ES-I3 (cell line): Measurements from ENCODE around the gene PDXK.
"Not testable (repeated sequence)": the region's sequence is repeated elsewhere in the genome, so short reads cannot be mapped to it uniquely, and the experiment has no call there.

Source experiments
- H3K36me3 ChIP-seq: 2 replicates; pipeline ENCODE4 v1.6.1; 2013; ENCODE audit warnings: mild to moderate bottlenecking, low read length, control low read depth, moderate library complexity; ENCODE audit not compliant: insufficient read depth
- H3K4me1 ChIP-seq: 2 replicates; pipeline ENCODE4 v1.6.1; 2013; ENCODE audit warnings: mild to moderate bottlenecking, control low read depth, low read length; ENCODE audit not compliant: insufficient read depth
- H3K9ac ChIP-seq: 2 replicates; pipeline ENCODE4 v1.6.1; 2013; ENCODE audit warnings: low read depth, mild to moderate bottlenecking, low read length, moderate library complexity
- H3K9me3 ChIP-seq: 2 replicates; pipeline ENCODE4 v1.6.1; 2013; ENCODE audit warnings: mild to moderate bottlenecking, low read length, moderate library complexity; ENCODE audit not compliant: control insufficient read depth, insufficient read depth

PDXK gene

DNA sequence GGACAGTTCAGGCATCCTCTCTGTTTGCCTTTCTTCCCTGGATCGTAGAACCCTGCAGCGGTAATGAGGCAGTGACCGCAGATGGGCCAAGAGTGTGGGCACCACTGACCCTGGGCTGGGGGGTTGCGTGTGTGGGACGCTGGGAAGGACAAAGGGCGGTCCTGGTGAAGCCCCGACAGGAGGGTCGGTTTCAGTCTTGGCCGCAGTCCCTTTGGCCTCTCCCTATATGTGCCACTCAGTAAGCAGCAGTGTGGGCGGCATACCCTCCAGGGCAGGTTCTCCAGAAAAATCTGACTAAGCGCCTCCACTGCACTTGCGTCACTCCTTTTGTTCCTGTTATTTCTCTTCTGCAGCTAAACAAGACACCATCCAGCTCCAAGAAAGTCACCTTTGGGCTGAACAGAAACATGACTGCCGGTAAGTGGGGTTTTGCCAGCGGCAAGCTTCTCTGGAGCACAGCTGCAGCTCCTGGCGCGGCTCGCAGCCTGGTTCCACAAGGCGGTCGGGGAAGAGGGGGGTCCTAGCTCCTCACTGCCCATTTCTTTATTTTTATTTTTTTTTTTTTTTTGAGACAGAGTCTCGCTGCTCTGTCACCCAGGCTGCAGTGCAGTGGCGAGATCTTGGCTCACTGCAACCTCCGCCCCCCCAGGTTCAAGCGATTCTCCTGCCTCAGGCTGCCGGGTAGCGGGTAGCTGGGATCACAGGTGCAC, 27.7 kb upstream of the PDXK start:
- peaks cover 29% of the 10 kb centered on the region for H3K36me3 ChIP-seq
- no peaks in the 10 kb centered on the region for H3K4me1 ChIP-seq
- no peaks in the 10 kb centered on the region for H3K9me3 ChIP-seq
- H3K9ac ChIP-seq: no peak overlapping the region

DNA sequence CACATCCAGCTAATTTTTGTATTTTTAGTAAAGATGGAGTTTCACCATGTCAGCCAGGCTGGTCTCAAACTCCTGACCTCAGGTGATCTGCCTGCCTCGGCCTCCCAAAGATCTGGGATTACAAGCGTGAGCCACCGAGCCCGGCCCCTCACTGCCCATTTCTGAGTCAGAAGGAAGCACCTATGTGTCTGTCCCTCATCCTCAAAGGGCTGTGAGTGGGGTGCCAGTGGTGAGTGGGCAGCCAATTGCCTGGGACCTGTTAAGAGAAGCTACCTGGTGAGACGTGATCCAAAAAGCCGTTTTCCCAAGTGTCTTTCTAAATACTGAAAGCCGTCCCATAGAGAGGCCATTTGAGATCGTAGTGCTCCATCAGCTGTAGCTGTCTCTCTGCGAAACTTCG, 27.1 kb upstream of the PDXK start:
- peaks cover 23% of the 10 kb centered on the region for H3K36me3 ChIP-seq
- no peaks in the 10 kb centered on the region for H3K9me3 ChIP-seq
- H3K4me1 ChIP-seq: no peaks in the 10 kb centered on the region
- no peak overlapping the region for H3K9ac ChIP-seq

DNA sequence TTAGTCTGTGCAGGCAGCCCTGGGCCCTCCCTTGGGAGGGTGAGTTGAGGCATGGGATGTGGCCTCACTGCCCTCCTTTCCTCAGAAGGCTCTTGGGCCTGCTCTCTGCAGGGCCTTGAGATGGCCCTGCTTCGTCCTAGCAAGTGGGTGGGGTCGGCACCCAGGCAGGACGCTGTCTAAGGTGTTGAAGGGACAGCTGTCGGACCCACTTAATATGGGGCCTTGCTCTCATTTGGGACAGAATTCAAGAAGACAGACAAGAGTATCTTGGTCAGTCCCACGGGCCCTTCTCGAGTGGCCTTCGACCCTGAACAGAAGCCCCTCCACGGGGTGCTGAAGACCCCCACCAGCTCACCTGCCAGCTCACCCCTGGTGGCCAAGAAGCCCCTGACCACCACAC, 26.0 kb upstream of the PDXK start:
- Histone ChIP-seq H3K36me3 (peaks cover 19% of the 10 kb centered on the region), H3K9me3 (no peaks in the 10 kb centered on the region), H3K4me1 (no peaks in the 10 kb centered on the region), H3K9ac (no peak overlapping the region)

DNA sequence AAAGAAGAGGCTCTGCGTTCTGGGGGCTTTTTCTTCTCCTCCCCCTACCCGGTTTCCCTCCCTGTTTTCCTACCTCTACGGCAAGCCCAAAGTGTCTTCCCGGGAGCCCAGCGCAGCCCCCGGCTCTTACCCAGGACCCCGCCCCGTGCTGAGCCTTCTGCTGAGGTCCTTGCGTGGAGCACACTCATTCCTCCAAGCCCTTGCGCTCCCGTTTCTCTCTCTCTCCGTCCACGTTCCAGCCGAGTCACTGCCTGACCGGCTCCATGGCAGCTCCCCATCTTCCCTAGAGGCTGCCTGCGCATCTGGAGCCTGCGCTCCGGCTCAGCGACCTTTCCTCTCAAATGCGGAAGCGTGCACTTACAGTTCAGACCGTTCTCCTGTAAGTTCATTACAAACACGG, 24.9 kb upstream of the PDXK start:
- H3K9me3 ChIP-seq: no peaks in the 10 kb centered on the region
- peaks cover 13% of the 10 kb centered on the region for H3K36me3 ChIP-seq

DNA sequence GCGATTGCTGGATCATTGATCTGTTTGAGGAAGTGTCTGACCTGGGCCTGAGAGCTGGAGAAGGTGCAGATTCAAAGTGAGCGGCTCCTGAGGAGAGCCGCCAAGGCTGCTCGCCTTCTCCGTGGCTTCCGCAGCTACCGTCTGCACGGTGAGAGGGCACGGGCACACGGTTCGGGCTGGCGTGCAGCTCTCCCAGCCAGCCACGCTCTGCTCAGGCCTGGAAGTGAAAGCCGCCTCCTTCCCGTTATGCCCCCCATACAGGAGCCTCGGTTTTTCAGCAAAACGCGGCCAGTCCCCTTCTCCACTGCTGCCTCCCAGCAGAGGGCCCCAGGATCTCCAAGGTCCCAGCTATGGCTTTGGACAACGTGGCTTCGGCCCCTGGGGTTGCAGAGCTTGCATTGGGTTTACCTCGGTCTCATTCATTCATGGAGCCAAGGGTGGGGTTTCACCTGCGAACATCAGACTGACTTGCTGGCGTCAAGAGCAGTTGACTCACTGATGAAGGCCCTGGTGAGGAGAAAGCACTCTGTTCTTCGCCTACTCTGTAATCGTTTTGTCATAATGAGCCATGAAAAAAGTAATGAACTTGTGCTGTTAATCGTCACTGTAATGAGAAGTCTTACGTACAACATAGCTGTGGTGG, 24.4 kb upstream of the PDXK start:
- Histone ChIP-seq H3K9me3 (no peaks in the 10 kb centered on the region), H3K36me3 (peaks cover 12% of the 10 kb centered on the region), H3K4me1 (no peaks in the 10 kb centered on the region), H3K9ac (no peak overlapping the region)

More for the DNA sequence above, 24.9 kb upstream of the PDXK start:
- H3K9ac ChIP-seq: no peak overlapping the region
- no peaks in the 10 kb centered on the region for H3K4me1 ChIP-seq

DNA sequence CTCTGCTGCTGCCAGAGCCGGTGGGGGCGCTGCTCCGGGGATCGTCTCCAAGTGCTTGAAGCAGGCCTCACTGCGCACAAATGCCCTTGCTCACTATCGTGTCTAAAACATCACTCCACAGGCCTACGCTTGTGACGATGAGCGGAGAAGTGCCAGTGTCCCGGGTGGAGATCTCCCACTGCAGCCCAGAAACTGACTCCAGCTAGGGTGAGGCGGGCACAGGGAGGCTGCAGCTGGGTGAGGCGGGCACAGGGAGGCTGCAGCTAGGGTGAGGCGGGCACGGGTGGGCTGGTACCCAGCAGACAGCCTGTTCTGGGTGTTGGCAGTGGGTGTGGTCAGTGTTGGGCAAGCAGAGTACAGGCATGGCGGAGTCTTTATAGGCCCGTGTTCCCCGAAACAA, 22.7 kb upstream of the PDXK start:
- Histone ChIP-seq H3K4me1 (no peaks in the 10 kb centered on the region), H3K9me3 (no peaks in the 10 kb centered on the region), H3K9ac (no peak overlapping the region), H3K36me3 (peaks cover 6% of the 10 kb centered on the region; the same call in 1 of the 2 replicates)

DNA sequence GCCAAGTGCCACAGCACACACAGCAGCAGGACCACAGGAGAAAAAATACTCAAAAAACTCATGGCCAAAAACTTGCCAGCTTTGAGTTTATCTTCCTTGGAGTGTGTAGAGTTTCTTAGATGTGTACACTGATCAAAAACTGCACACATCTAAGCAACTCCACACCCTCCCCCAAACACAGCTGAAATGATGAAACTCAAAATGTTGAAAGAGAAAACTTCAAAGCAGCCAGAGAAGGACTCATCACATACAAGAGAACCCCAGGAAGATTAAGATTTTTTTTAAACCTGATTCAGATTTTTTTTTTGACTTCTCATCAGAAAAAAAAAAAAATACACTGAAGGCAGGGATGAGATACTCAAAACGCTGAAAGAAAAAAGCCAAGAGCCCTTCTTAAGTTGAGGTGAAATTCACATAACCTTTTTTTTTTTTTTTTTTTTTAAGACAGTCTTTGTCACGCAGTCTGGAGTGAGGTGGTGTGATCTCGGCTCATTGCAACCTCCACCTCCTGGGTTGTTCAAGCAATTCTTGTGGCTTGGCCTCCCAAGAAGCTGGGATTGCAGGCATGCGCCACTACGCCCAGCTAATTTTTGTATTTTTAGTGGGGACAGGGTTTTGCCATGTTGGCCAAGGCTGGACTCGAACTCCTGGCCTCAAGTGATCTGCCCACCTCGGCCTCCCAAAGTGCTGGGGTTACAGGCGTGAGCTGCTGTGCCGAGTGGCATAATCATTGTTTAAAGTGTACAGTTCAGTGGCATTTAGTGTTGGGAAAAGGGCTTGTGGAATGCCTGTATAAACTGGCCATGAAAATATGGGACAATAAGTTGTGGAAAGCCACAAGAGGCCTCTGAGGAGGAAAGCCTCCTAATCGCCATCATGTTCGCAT, 20.9 kb upstream of the PDXK start:
- Histone ChIP-seq H3K9ac (no peak overlapping the region), H3K4me1 (peaks cover 2% of the 10 kb centered on the region; the same call in 1 of the 2 replicates), H3K36me3 (no peaks in the 10 kb centered on the region; the same call in 1 of the 2 replicates), H3K9me3 (no peaks in the 10 kb centered on the region)

DNA sequence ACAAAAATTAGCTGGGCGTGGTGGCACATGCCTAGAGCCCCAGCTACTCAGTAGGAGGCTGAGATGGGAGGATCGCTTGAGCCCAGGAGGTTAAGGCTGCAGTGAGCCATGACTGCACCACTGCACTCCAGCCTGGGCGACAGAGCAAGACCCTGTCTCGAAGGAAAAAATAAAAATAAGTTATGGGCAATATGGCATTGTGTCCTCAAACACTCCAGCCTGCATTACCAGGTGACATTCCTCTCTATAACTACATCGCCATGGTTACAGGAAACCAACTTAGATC, 19.5 kb upstream of the PDXK start:
- H3K9ac ChIP-seq, H3K9me3 ChIP-seq, H3K4me1 ChIP-seq, H3K36me3 ChIP-seq: not testable (repeated sequence)

DNA sequence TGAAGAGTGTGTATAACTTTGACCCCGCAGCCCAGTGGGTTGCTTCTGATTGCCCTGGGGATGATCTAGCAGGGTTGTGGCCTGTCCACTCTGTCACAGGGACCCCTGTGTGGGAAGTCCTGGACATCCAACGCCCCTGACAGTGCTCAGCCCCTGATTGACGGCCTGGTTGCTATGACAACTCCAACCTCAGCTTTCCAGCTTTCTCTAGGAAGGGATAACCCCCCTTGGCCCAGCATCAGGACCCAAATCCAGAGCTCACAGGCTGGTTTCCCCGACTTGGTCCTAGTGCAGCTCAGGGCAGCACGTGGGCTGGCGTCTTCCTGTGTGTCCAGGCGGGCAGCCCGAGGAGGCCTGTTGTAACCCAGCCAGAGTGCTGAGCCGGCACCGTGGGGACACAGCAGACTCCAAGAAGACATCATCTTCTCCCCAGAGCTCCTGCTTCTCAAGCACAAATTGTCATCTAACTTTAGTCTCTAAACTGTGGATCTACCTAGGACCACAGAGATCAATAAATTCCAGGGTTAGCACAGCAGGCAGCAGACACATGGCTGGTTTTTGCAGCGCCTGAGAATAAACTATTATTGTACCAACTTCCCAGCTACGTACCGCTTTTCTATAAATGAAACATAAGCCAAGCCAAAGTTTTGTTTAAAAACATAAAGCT, 18.9 kb upstream of the PDXK start:
- Histone ChIP-seq H3K36me3 (no peaks in the 10 kb centered on the region), H3K9me3 (no peaks in the 10 kb centered on the region), H3K9ac (no peak overlapping the region), H3K4me1 (peaks cover 7% of the 10 kb centered on the region; the same call in 1 of the 2 replicates)

DNA sequence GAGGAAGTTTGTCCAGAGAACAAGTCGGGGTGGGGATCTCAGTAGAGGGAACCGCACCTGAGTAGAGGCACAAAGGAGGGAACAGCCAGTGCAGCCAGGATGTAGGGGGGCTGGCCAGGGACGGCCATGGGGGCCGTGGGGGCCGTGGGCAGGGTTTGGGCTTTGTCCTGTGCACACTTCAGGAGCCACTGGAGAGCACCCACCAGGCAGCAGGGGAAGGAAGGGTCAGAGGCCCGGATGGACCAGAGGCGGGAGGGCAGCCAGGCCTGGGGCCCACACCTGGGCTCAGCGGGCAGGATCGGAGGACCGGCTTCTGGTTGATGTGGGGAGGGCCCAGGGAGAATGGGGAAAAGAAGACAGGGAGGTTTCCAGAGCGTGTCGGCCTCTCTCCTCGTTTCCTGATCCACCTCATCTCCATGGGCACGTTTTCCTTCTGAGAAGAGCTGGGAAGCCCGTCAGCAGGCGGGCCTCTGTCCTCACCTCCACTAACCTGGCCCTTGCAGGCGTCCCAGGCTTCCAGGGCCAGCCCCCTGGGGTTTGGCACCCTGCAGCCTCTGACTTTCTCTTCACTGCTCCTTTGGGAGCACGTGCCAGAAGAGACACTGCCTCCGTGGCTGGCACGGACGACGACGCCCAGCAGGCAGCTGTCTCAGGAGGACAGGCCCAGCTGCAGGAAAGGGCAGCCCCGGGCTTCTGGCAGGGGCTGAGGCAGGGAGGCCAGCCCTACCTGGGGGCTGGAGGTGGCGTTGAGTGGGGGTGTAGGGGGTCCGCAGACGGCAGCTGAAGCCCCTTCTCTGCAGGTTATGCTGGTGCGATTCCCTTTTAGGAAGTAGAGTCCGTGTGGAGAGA, 16.8 kb upstream of the PDXK start:
- Histone ChIP-seq H3K36me3 (no peaks in the 10 kb centered on the region), H3K4me1 (peaks cover 7% of the 10 kb centered on the region; the same call in 1 of the 2 replicates), H3K9me3 (no peaks in the 10 kb centered on the region), H3K9ac (no peak overlapping the region)

DNA sequence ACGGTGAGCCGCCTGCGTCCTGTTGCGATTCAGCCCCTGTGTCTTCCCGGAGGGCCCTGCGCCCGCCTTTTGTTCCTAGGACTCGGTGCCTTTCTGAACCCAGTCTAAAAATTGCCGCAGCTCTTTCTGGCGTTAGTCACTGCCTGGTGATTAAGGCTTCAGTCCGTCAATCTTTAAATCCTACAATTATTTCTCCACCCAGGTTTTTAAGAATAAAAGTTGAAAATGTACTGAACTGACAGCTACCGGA, 16.2 kb upstream of the PDXK start:
- Histone ChIP-seq H3K4me1 (peaks cover 7% of the 10 kb centered on the region; the same call in 1 of the 2 replicates), H3K9me3 (no peaks in the 10 kb centered on the region), H3K36me3 (no peaks in the 10 kb centered on the region), H3K9ac (no peak overlapping the region)

DNA sequence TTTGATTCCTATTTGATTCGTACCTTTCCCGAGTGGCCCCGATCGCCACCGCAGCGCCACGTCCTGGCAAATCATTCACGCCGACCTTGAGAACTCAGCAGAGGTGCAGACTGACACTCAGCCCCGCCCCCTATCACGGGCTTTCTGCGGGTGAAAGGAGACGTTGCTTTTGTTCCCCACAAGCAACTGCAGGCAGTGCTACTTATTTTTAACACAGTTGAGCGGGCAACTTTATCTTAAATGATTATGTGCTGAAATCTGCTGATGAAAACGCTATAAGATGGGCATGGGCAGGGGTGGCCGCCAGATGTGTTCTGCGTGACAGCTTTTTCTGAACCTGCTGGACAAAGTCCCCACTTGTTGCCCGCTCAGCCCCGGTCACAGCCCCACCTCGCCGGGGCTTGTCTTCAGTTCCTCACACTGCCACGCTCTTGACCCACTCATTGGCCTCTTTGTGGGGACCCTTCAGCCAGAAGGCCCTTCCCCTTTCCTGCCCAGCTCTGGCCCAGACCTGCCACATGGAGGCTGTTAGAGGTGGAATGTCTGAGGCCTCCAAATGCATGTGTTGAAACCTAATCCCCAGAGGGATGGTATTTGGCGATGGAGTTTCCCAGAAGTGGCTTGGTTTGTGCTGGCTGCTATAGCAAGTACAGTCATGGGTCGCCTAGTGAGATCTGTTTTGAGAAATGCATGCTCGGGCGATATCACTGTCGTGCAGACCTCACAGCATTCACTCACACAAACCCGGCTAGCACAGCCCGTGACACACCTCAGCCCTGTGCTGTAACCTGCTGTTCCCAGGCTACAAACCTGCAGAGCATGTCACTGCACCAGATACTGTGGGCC, 15.7 kb upstream of the PDXK start:
- Histone ChIP-seq H3K9me3 (no peaks in the 10 kb centered on the region), H3K9ac (no peak overlapping the region), H3K4me1 (peaks cover 7% of the 10 kb centered on the region; the same call in 1 of the 2 replicates), H3K36me3 (no peaks in the 10 kb centered on the region)

DNA sequence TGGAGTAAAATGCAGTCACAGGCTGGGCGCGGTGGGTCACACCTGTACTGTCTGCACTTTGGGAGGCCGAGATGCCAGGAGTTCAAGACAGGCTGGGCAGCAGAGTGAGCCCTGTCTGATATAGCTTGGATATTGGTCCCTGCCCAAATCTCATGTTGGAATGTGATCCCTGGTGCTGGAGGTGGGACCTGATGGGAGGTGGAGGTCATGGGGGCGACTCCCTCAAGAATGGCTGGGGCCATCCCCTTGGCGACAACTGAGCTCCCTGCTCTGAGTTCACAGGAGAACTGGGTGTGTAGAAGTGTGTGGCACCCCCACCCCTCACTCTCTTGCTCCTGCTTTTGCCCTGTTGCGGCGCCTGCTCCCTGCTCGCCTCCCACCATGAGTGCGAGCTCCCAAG, 11.5 kb upstream of the PDXK start:
- Histone ChIP-seq H3K36me3 (no peaks in the 10 kb centered on the region), H3K4me1 (peaks cover 17% of the 10 kb centered on the region), H3K9ac (no peak overlapping the region), H3K9me3 (no peaks in the 10 kb centered on the region)
